Karpas-422 (cell line): ENCODE data around the gene MBNL2. TPM values are rescaled to one million over a fixed set of nuclear protein-coding genes. Genes with fewer than 3 reads are reported as not detected.

Source experiments
- DNase-seq: peaks from one replicate; pipeline ENCODE4 v3.0.0-alpha.2; 2015
- H2AFZ ChIP-seq: fragments of 200-600 bp; sonication (generic); 2 replicates; pipeline ENCODE4 v1.6.1; 2014; ENCODE audit warnings: antibody characterized with exemption, low read length, mixed read lengths
- H3K27ac ChIP-seq: fragments of 200-600 bp; sonication (generic); 2 replicates; pipeline ENCODE4 v1.5.1; 2014; ENCODE audit warnings: mild to moderate bottlenecking, low read length, moderate library complexity
- H3K27me3 ChIP-seq: fragments of 200-600 bp; sonication (generic); 2 replicates; pipeline ENCODE4 v1.6.1; 2014; ENCODE audit warnings: low read length, mixed read lengths
- H3K36me3 ChIP-seq: fragments of 200-600 bp; sonication (generic); 2 replicates; pipeline ENCODE4 v1.6.1; 2014; ENCODE audit warnings: low read length, mixed read lengths; ENCODE audit not compliant: insufficient read depth
- H3K4me1 ChIP-seq: fragments of 200-600 bp; sonication (generic); 2 replicates; pipeline ENCODE4 v1.6.1; 2014; ENCODE audit warnings: mild to moderate bottlenecking, low read length, mixed read lengths
- H3K4me2 ChIP-seq: fragments of 200-600 bp; sonication (generic); 2 replicates; pipeline ENCODE4 v1.6.1; 2014; ENCODE audit warnings: low read length, low read depth, mild to moderate bottlenecking; ENCODE audit not compliant: poor library complexity, severe bottlenecking
- H3K4me3 ChIP-seq: fragments of 200-600 bp; sonication (generic); 2 replicates; pipeline ENCODE4 v1.5.1; 2014; ENCODE audit warnings: mild to moderate bottlenecking, antibody characterized with exemption, low read length, mixed read lengths
- H3K79me2 ChIP-seq: fragments of 200-600 bp; sonication (generic); 2 replicates; pipeline ENCODE4 v1.6.1; 2014; ENCODE audit warnings: mild to moderate bottlenecking, low read length, mixed read lengths
- H3K9ac ChIP-seq: fragments of 200-600 bp; sonication (generic); 2 replicates; pipeline ENCODE4 v1.6.0; 2014; ENCODE audit warnings: low read length
- H3K9me2 ChIP-seq: fragments of 200-600 bp; sonication (generic), shearing (Covaris generic); replicated peaks from 2 replicates; pipeline ENCODE4 v1.6.0; 2014; ENCODE audit warnings: mild to moderate bottlenecking, low read length, moderate library complexity; ENCODE audit not compliant: insufficient read depth
- H3K9me3 ChIP-seq: fragments of 300-700, 200-600 bp; sonication (generic); 2 replicates; pipeline ENCODE4 v1.6.1; 2014; ENCODE audit warnings: low read length, mixed read lengths
- H4K20me1 ChIP-seq: fragments of 200-600 bp; sonication (generic); 2 replicates; pipeline ENCODE4 v1.6.1; 2014; ENCODE audit warnings: mild to moderate bottlenecking, antibody characterized with exemption, low read length, low read depth; ENCODE audit not compliant: insufficient read depth
- total RNA-seq: library from RNA; depleted of rRNA; stranded (reverse); fragments of >200 nt; shearing (Covaris generic); gene quantifications from 2 replicates; pipeline ENCODE4 v1.2.3, GENCODE V29; 2014; ENCODE audit warnings: low replicate concordance

MBNL2 gene
- total RNA-seq, 1 experiment from 2014 or later, result 8.5 TPM

DNA sequence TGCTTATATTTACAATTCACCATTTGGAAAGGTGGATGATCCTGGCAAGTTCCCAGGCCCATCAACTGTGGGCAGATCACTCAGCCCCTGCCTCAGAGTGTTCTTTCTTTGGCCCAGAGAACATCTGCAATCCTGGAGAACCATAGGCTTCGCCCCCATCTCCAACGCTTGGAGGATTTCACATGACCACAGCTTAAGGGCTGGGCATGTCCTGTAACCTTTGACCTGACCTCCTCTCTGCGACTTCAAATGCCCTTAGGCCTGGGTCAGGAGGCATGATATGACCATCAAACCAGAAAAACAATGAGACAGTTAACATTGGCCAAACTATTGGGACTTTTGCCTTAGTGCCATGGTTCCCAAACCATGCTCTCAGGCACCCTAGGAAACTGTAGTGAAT lies 7.2 kb upstream of the MBNL2 start:
- H3K4me1 ChIP-seq, result no peaks in the 10 kb centered on the region
- H3K9me3 ChIP-seq, result no peaks in the 10 kb centered on the region
- H3K9me2 ChIP-seq, result no peaks in the 10 kb centered on the region
- H3K4me3 ChIP-seq, result no peak overlapping the region
- H3K27ac ChIP-seq, result no peak overlapping the region
- H4K20me1 ChIP-seq, result no peaks in the 10 kb centered on the region
- no peak overlapping the region for H2AFZ ChIP-seq
- H3K36me3 ChIP-seq, result no peaks in the 10 kb centered on the region
- no peak for DNase-seq
- H3K4me2 ChIP-seq, result no peak overlapping the region
- H3K27me3 ChIP-seq, result no peaks in the 10 kb centered on the region
- no peak overlapping the region for H3K9ac ChIP-seq
- H3K79me2 ChIP-seq, result no peaks in the 10 kb centered on the region

DNA sequence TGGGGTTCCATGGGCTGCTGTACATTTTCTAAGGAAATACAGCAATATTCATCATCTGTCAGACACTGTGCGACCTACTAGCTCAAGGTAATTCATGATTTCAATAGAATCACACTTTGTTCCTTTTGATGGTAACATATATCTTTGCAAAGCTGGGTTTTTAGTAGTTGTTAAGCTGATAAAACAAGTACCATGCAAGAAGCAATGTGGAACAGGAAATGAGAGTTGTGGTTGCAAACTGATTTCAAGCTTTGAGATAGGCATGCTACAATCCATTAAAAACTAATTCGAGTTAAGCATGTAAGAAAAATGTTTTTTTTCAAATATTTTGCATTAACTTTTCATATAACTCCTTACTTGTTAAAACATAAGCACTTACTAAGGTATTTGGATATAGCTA lies 6.8 kb upstream of the MBNL2 start:
- no peaks in the 10 kb centered on the region for H3K4me1 ChIP-seq
- no peak overlapping the region for H3K4me3 ChIP-seq
- no peaks in the 10 kb centered on the region for H3K9me3 ChIP-seq
- no peaks in the 10 kb centered on the region for H3K27me3 ChIP-seq
- no peaks in the 10 kb centered on the region for H3K36me3 ChIP-seq
- H2AFZ ChIP-seq, result no peak overlapping the region
- H3K9ac ChIP-seq, result no peak overlapping the region
- no peaks in the 10 kb centered on the region for H3K9me2 ChIP-seq
- DNase-seq, result no peak
- H4K20me1 ChIP-seq, result no peaks in the 10 kb centered on the region
- H3K27ac ChIP-seq, result no peak overlapping the region
- H3K79me2 ChIP-seq, result no peaks in the 10 kb centered on the region
- no peak overlapping the region for H3K4me2 ChIP-seq

GRCh38 chr13:97219226-97219625 lies 2.9 kb upstream of the MBNL2 start:
- no peaks in the 10 kb centered on the region for H3K27me3 ChIP-seq
- peaks cover 23% of the 10 kb centered on the region for H3K4me1 ChIP-seq
- H3K4me2 ChIP-seq, result no peak overlapping the region
- H3K9me3 ChIP-seq, result no peaks in the 10 kb centered on the region
- no peaks in the 10 kb centered on the region for H3K36me3 ChIP-seq
- no peak overlapping the region for H3K9ac ChIP-seq
- H3K79me2 ChIP-seq, result no peaks in the 10 kb centered on the region
- H3K27ac ChIP-seq, result no peak overlapping the region
- H3K4me3 ChIP-seq, result no peak overlapping the region
- H4K20me1 ChIP-seq, result no peaks in the 10 kb centered on the region
- DNase-seq, result no peak
- H3K9me2 ChIP-seq, result no peaks in the 10 kb centered on the region
- H2AFZ ChIP-seq, result no peak overlapping the region

DNA sequence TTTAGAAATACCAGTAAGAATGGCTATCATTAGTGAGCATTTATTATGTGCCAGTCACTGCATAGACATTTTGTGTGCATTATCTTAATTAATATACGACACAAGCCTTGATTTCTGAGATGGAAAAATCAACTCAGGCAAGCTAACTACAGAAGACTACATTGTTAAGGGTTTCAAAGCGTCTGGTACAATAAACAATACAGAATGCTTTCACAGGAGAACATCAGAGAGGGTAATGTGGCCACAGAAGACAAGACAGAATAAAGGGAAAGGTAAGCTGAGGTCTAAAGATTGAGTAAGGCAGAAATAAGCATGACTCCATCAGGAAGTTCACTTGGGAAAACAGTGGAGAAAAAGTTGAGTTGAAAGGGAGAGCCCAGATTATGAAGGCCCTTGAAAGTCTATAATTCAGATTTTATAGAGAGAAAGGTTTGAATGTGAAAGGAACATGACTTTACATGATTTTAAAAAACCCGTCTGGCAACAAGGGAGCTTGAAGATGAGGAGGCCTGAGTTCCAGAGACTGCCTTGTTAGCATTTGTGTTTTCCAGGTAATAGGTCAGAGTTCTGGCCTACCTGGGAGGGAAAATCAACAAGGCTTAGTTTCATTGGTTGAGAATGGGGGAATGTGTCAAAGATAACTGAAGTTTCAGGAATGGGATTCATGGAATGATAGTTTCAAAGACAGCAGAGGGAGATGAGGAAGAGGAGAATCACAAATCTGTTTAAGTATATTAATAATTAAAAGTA lies 1.8 kb upstream of the MBNL2 start:
- H2AFZ ChIP-seq, result no peak overlapping the region
- H3K9ac ChIP-seq, result no peak overlapping the region
- no peak overlapping the region for H3K27ac ChIP-seq
- no peaks in the 10 kb centered on the region for H3K27me3 ChIP-seq
- H4K20me1 ChIP-seq, result no peaks in the 10 kb centered on the region
- H3K9me3 ChIP-seq, result no peaks in the 10 kb centered on the region
- no peak for DNase-seq
- no peak overlapping the region for H3K4me2 ChIP-seq
- no peaks in the 10 kb centered on the region for H3K9me2 ChIP-seq
- H3K79me2 ChIP-seq, result no peaks in the 10 kb centered on the region
- H3K4me1 ChIP-seq, result peaks cover 27% of the 10 kb centered on the region
- H3K4me3 ChIP-seq, result no peak overlapping the region
- H3K36me3 ChIP-seq, result no peaks in the 10 kb centered on the region

DNA sequence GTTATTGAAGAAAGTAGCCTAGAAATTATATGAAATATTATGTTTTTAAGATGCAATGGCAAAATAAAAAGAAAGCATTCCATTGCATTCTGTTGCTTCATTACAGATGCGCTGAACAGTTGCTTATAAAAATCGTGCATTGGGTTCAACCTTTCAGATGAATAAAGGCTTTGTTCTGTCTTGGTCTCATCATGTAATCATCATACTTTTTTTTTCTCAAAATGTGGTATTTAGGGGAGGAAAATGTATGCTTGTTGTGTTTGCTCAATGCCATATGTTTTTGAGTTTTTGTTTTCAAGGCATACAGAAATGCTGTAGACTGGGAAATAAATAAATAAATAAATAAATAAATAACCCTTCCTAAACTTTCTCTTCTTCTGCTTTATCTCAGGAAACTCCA lies 1.1 kb upstream of the MBNL2 start:
- Histone ChIP-seq H3K9me3 (no peaks in the 10 kb centered on the region), H3K4me2 (peak overlapping the region; percentile 87), H3K4me1 (peaks cover 27% of the 10 kb centered on the region), H3K36me3 (no peaks in the 10 kb centered on the region), H3K27ac (no peak overlapping the region), H3K79me2 (no peaks in the 10 kb centered on the region), H2AFZ (peak overlapping the region; percentile 97; the same call in 1 of the 2 replicates), H3K9me2 (no peaks in the 10 kb centered on the region), H4K20me1 (no peaks in the 10 kb centered on the region), H3K4me3 (no peak overlapping the region), H3K9ac (no peak overlapping the region), H3K27me3 (no peaks in the 10 kb centered on the region)
- no peak for DNase-seq

DNA sequence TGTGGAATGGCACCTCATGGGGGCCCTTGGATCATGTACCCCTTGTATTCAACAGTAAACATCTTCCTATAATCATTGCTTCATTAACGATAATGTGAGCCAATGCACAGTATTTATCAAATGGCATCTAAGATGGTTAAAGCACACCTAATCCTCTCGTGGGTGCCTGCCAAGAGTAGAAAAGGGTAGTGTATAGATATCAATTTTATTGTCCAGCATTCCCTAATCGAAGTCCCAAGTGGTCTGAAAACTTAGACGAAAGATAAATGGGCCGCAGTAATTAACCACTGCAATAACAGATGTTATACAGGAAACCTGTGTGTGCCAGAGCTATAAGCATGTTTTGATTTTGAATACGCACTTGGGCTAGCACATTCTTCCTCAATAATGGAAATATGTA lies 667 bp upstream of the MBNL2 start:
- no peaks in the 10 kb centered on the region for H4K20me1 ChIP-seq
- no peak overlapping the region for H3K27ac ChIP-seq
- H2AFZ ChIP-seq, result peak overlapping the region; percentile 97

GRCh38 chr13:97223037-97223710 lies 1.0 kb downstream of the MBNL2 start:
- Histone ChIP-seq H3K9me2 (no peaks in the 10 kb centered on the region), H3K4me1 (peaks cover 27% of the 10 kb centered on the region), H2AFZ (peak overlapping the region; percentile 66), H3K4me3 (peak overlapping the region; percentile 88), H3K79me2 (no peaks in the 10 kb centered on the region), H3K4me2 (peak overlapping the region; percentile 87), H3K36me3 (no peaks in the 10 kb centered on the region), H3K9ac (peak overlapping the region; percentile 73), H3K9me3 (no peaks in the 10 kb centered on the region), H4K20me1 (no peaks in the 10 kb centered on the region), H3K27me3 (no peaks in the 10 kb centered on the region), H3K27ac (no peak overlapping the region)
- peak; percentile 52 for DNase-seq

More for the DNA sequence above, 667 bp upstream of the MBNL2 start:
- Histone ChIP-seq H3K27me3 (no peaks in the 10 kb centered on the region), H3K4me2 (peak overlapping the region; percentile 87), H3K4me3 (peak overlapping the region; percentile 88; the same call in 1 of the 2 replicates), H3K9ac (0 out of 2 replicates have a peak overlapping the region, but pooled peaks have one; percentile 19), H3K36me3 (no peaks in the 10 kb centered on the region), H3K4me1 (peaks cover 27% of the 10 kb centered on the region), H3K79me2 (no peaks in the 10 kb centered on the region), H3K9me2 (no peaks in the 10 kb centered on the region), H3K9me3 (no peaks in the 10 kb centered on the region)
- no peak for DNase-seq

DNA sequence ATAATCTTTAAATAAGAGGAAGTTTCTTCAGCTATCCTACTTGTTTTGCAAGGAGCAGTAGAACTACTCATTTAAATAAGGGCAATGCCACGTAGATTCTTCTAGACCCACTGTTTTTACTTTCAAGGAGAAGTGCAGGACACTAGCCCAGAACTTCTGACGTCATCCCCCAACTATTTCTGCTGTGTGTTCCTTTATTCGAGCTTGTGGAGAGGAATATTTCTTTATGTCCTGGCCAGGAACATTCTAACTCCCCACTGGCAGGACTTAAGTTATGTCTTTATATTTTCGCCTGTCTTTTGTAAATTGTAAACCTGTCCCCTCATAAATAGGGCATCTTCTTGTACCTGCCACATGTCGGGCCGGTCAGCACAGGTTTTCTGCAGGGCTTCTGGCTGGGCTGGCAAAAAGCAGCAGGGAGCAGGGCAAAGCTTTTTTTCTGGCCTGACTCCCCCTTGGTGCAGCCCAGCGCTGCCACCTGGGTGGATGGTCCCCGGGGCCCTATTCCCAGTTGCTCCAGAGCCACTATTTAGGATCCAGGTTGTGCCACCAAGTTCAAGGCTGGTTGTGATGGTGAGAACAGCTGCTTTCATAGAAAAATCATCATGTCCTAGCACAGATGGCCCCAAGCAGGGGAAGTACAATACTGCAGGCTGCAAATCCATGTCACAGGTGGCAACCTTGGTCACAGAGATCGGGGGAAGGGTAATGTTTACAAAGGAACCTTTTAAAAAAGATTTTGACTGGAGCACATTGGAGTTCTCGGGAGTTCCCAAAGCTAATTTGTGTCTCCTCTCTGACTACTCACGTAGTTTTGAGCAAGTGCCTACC lies 1.8 kb downstream of the MBNL2 start:
- Histone ChIP-seq H3K27ac (no peak overlapping the region), H3K4me2 (peak overlapping the region; percentile 87), H3K9me2 (no peaks in the 10 kb centered on the region), H3K27me3 (no peaks in the 10 kb centered on the region), H3K4me1 (peaks cover 27% of the 10 kb centered on the region), H3K36me3 (no peaks in the 10 kb centered on the region), H2AFZ (peak overlapping the region; percentile 66), H4K20me1 (no peaks in the 10 kb centered on the region), H3K79me2 (no peaks in the 10 kb centered on the region), H3K9ac (peak overlapping the region; percentile 73), H3K4me3 (peak overlapping the region; percentile 88), H3K9me3 (no peaks in the 10 kb centered on the region)
- peak; percentile 45 for DNase-seq
